Right lobe of liver (tissue), 6 donors: ENCODE results near the gene EPGN. TPM values are rescaled to one million over a fixed set of nuclear protein-coding genes. Genes with fewer than 3 reads are reported as not detected.

Source experiments
- ATAC-seq, 4 donors: fragments of 200-7000 bp; cut with Tn5 transposase; one replicate each; pipeline ENCODE4 v1.9.1; 2020; ENCODE audit warnings: mild to moderate bottlenecking in 4 of 4, moderate library complexity in 4 of 4
- DNase-seq, 3 donors: peaks; one replicate each; pipeline ENCODE4 v3.0.0-alpha.2; 2020
- H3K27ac ChIP-seq, 3 donors: fragments of 200-600 bp; one replicate each; pipeline ENCODE4 v1.8.0; 2022
- H3K27me3 ChIP-seq, 2 donors: fragments of 200-600 bp; one replicate each; pipeline ENCODE4 v1.8.0; 2022
- H3K36me3 ChIP-seq, 4 donors: fragments of 200-600 bp; sonication (generic) in 1 of 4; one replicate each; pipeline versions ENCODE4 v1.5.1 to v1.8.0; 2017 to 2022; ENCODE audit warnings: control low read depth in 1 of 4
- H3K4me1 ChIP-seq, 4 donors: fragments of 200-600 bp; sonication (generic) in 1 of 4; one replicate each; pipeline versions ENCODE4 v1.5.1 to v1.8.0; 2017 to 2022; ENCODE audit warnings: control low read depth in 1 of 4
- H3K4me3 ChIP-seq, 3 donors: fragments of 200-600 bp; one replicate each; pipeline ENCODE4 v1.8.0; 2022
- H3K9me3 ChIP-seq, 4 donors: fragments of 200-600 bp; sonication (generic) in 1 of 4; one replicate each; pipeline versions ENCODE4 v1.5.1 to v1.8.0; 2017 to 2022; ENCODE audit warnings: control low read depth in 1 of 4
- POLR2A ChIP-seq: fragments of 450-650 bp; IDR thresholded peaks from one replicate; pipeline ENCODE4 v1.6.1; 2017; ENCODE audit warnings: antibody characterized with exemption, mild to moderate bottlenecking
- WGBS: methylation state at CpG from one replicate; pipeline ENCODE4 v1.1.6; 2018; ENCODE audit warnings: low coverage, low lambda C conversion rate; ENCODE audit not compliant: insufficient coverage; ENCODE audit errors: missing lambda C conversion rate; 5-methylcytosine and 5-hydroxymethylcytosine counted together
- intact Hi-C, 2 donors: fragments of 100-400 bp; cut with DNase I; formaldehyde crosslinking; loops; one replicate each; pipeline versions ENCODE4 v1.11.2 to v1.14.1; 2022
- total RNA-seq, 6 experiments: library from RNA; depleted of rRNA in 2 of 6; stranded (reverse); fragments of >200 nt in 2 of 6; fragmentation: NEBNext Ultra II Directional in 3 of 6; extraction: Animal tissue kit (Norgen Biotek cat#: 25700) in 3 of 6; gene quantifications; one replicate each; pipeline versions ENCODE4 v1.1.0 to v1.2.4, GENCODE V29; 2016 to 2023
- TF ChIP-seq, protein P1 (sequence below), 4 donors: fragments of 200-600 bp in 3 of 4; fragments of 450-650 bp in 1 of 4; IDR thresholded peaks; one replicate each; pipeline versions ENCODE4 v1.5.1 to v1.8.0; 2016 to 2022; ENCODE audit warnings: antibody characterized with exemption in 4 of 4, mild to moderate bottlenecking in 2 of 4
- donor health status: DM: no; HTN: yes; CAD: no.
- donor health status: DM: no; HTN: no; CAD: no.
- donor health status: DM: no; HTN: no; CAD: no.
- donor health status: DM: no; HTN: yes; CAD: no.
- donor health status: DM: no; HTN: yes; CAD: no.

Gene EPGN
- total RNA-seq, 6 experiments from 2014 or later: not detected

DNA sequence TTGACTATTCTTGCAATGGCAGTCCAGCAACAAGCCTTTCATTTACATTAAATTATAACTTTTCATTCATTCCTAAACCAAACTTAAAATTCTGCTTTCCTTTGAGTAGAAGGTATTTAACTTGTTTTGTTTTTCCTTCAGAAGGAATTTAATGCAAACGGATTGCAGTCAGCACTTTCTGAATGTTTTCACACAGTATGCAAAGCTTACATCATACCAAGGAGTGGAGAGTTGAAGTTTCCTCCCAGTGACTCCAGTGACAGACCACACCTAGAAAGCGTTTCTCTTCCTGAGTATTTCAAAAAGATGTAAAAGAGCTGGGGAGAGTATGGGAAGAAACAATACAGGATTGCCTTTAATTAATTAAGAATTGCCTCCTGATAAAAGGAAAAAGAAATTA is 8.1 kb downstream of the EPGN start:
- no peak overlapping the region for H3K27ac ChIP-seq
- no peak for ATAC-seq
- H3K9me3 ChIP-seq: no peaks in the 10 kb centered on the region
- intact Hi-C loops: loop anchor here in 1 of 2 donors (10.0 kb wide), 1 partner anchor 132 kb away; no protein-coding TSS in a partner anchor
- no peaks in the 10 kb centered on the region for H3K27me3 ChIP-seq
- no peak overlapping the region for H3K4me3 ChIP-seq
- TF ChIP-seq, protein P1, sequence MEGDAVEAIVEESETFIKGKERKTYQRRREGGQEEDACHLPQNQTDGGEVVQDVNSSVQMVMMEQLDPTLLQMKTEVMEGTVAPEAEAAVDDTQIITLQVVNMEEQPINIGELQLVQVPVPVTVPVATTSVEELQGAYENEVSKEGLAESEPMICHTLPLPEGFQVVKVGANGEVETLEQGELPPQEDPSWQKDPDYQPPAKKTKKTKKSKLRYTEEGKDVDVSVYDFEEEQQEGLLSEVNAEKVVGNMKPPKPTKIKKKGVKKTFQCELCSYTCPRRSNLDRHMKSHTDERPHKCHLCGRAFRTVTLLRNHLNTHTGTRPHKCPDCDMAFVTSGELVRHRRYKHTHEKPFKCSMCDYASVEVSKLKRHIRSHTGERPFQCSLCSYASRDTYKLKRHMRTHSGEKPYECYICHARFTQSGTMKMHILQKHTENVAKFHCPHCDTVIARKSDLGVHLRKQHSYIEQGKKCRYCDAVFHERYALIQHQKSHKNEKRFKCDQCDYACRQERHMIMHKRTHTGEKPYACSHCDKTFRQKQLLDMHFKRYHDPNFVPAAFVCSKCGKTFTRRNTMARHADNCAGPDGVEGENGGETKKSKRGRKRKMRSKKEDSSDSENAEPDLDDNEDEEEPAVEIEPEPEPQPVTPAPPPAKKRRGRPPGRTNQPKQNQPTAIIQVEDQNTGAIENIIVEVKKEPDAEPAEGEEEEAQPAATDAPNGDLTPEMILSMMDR (IDR thresholded peaks at IDR 0.05): no peak
- no peak for TF ChIP-seq POLR2A
- 37% methylated on average over 2 of the region's 2 CpGs for WGBS
- no peak for DNase-seq
- peaks cover 0 to 2% (median 0%) of the 10 kb centered on the region in 4 donors for H3K4me1 ChIP-seq
- H3K36me3 ChIP-seq: no peaks in the 10 kb centered on the region

DNA sequence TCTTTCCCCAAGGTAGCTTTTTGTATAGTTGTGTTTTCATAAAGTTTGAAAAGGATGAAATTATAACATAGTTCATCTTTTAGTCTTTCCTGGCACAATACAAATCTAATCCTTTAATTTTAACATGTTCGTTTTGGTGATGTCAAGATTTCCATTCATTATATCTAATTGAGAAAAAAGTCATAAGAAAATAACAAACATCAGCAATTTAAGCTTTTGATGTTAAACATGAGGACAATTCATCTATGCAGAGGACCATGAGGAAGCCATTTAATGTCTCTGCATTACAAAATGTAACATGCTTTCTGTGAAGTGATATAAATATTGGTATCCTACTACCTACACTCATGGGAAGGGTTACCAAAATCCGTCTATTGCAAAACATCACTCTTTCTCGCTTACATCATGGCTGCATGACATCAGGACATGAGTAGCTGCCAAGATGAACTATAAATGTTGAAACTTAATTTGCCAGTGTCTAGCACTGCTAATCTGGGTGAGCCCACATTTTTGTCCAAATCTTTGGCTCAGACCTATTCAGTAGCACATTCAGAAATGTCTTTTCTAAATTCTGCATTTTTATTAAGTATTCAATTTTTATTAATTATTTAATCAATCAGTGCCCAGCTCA is 9.5 kb downstream of the EPGN start:
- ATAC-seq (no peak), DNase-seq (no peak)
- Histone ChIP-seq H3K9me3 (no peaks in the 10 kb centered on the region), H3K4me3 (no peak overlapping the region), H3K36me3 (no peaks in the 10 kb centered on the region), H3K27ac (no peak overlapping the region), H3K4me1 (no peaks in the 10 kb centered on the region), H3K27me3 (no peaks in the 10 kb centered on the region)
- no peak for TF ChIP-seq POLR2A
- TF ChIP-seq, protein P1 (IDR thresholded peaks at IDR 0.05): no peak
- 34% methylated on average over 3 of the region's 3 CpGs for WGBS
- intact Hi-C loops: loop anchor here in 1 of 2 donors (10.0 kb wide), 1 partner anchor 133 kb away; no protein-coding TSS in a partner anchor

DNA sequence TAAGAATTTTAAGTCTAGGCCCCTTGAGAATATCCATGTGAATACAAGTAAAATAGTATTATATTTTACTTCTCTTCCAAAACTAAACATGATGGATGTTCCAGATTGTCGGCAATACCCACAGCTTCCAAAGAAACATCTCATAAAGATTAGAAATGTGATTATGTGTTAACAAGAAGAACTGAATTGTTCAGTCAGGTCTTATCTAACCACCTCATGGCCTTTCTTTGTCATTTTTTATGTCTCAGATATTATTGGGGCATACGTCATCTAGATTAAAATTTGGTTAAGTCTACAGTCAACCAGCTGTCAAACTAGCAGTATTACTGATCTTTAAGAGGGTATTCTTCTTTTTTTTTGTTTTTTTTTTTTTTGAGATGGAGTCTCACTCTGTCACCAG is 10.0 kb downstream of the EPGN start:
- Histone ChIP-seq H3K4me1 (no peaks in the 10 kb centered on the region), H3K27me3 (no peaks in the 10 kb centered on the region), H3K27ac (no peak overlapping the region), H3K4me3 (no peak overlapping the region), H3K36me3 (no peaks in the 10 kb centered on the region), H3K9me3 (no peaks in the 10 kb centered on the region)
- intact Hi-C loops: loop anchor here in 1 of 2 donors (10.0 kb wide), 1 partner anchor 133 kb away; no protein-coding TSS in a partner anchor
- DNase-seq (no peak), ATAC-seq (no peak)
- TF ChIP-seq, protein P1 (IDR thresholded peaks at IDR 0.05): no peak
- TF ChIP-seq POLR2A: no peak
- 84% methylated on average over 2 of the region's 2 CpGs for WGBS

DNA sequence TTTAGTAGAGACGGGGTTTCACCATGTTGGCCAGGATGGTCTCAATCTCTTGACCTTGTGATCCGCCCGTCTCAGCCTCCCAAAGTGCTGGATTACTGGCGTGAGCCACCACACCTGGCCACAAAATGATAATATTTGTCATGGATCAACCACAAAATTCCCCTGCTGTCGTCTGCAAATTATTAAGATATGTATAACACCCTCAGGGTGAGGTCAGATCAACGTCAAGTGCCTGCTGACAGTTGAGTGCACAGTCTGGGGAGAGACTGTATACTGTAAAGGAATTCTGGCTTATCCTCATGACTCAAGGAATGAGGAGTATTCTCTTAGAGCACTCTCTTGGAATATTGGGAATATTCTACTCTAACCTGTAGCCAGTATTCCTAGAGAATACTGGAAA is 11.2 kb downstream of the EPGN start:
- Histone ChIP-seq H3K27me3 (no peaks in the 10 kb centered on the region), H3K36me3 (no peaks in the 10 kb centered on the region), H3K4me1 (no peaks in the 10 kb centered on the region), H3K9me3 (no peaks in the 10 kb centered on the region), H3K27ac (no peak overlapping the region), H3K4me3 (no peak overlapping the region)
- no peak for TF ChIP-seq POLR2A
- TF ChIP-seq, protein P1 (IDR thresholded peaks at IDR 0.05): no peak
- WGBS: 54% methylated on average over 4 of the region's 6 CpGs
- DNase-seq (no peak), ATAC-seq (no peak)
- intact Hi-C loops: loop anchor here in 1 of 2 donors (10.0 kb wide), 1 partner anchor 135 kb away; no protein-coding TSS in a partner anchor
